CD4-positive, alpha-beta T cell (primary cell): ENCODE measurements around the gene MIOS. TPM values are rescaled to one million over a fixed set of nuclear protein-coding genes. Genes with fewer than 3 reads are reported as not detected.

Source experiments
- ATAC-seq: fragments of 200-7000 bp; cut with Tn5 transposase; one replicate; pipeline ENCODE4 v1.10.0; 2022; ENCODE audit warnings: mild to moderate bottlenecking; ENCODE audit not compliant: poor library complexity
- CTCF ChIA-PET: fragments of 350-600 bp; sonication (Branson Sonifier 250); formaldehyde crosslinking; loops from one replicate; lab custom pipeline; 2021; ENCODE audit warnings: antibody characterized with exemption, inconsistent platforms; lab: Charles Lee
- POLR2A ChIA-PET: fragments of 350-600 bp; sonication (Branson Sonifier 250); formaldehyde crosslinking; loops from one replicate; lab custom pipeline; 2021; ENCODE audit warnings: antibody characterized with exemption, inconsistent platforms; lab: Charles Lee
- DNase-seq, 14 experiments: peaks; one replicate each; pipeline ENCODE4 v3.0.0-alpha.2; 2013 to 2020; ENCODE audit warnings: mixed read lengths in 2 of 14
- H3K27ac ChIP-seq, 2 donors: one replicate each; pipeline versions ENCODE4 v1.5.1 to v1.7.0; 2013; ENCODE audit warnings: low read length in 2 of 2, low read depth in 1 of 2, mild to moderate bottlenecking in 1 of 2
- H3K27me3 ChIP-seq, 2 experiments: 1 replicate in 1 of 2; 2 replicates in 1 of 2; pipeline versions ENCODE4 v1.6.1 to v1.7.0; 2013; ENCODE audit warnings: low read length in 2 of 2, control low read depth in 1 of 2, mild to moderate bottlenecking in 1 of 2, moderate library complexity in 1 of 2; ENCODE audit not compliant: insufficient read depth in 2 of 2, control insufficient read depth in 1 of 2
- H3K36me3 ChIP-seq: one replicate; pipeline ENCODE4 v1.6.1; 2013; ENCODE audit warnings: low read length, control low read depth; ENCODE audit not compliant: insufficient read depth
- H3K4me1 ChIP-seq: one replicate; pipeline ENCODE4 v1.6.1; 2013; ENCODE audit warnings: low read length, control low read depth; ENCODE audit not compliant: insufficient read depth
- H3K4me3 ChIP-seq: one replicate; pipeline ENCODE4 v1.5.1; 2013; ENCODE audit warnings: mild to moderate bottlenecking, low read length, moderate library complexity
- H3K9me3 ChIP-seq, 2 experiments: 1 replicate in 1 of 2; 2 replicates in 1 of 2; pipeline versions ENCODE4 v1.6.1 to v1.7.0; 2013; ENCODE audit warnings: low read length in 2 of 2, mild to moderate bottlenecking in 2 of 2, control low read depth in 1 of 2, moderate library complexity in 1 of 2; ENCODE audit not compliant: control insufficient read depth in 1 of 2, insufficient read depth in 1 of 2
- H3K27ac Mint-ChIP-seq: one replicate; pipeline ENCODE4 v1.8.0; 2020; ENCODE audit warnings: mixed read lengths
- H3K27me3 Mint-ChIP-seq: one replicate; pipeline ENCODE4 v1.8.0; 2021; ENCODE audit warnings: mixed read lengths
- H3K36me3 Mint-ChIP-seq: one replicate; pipeline ENCODE4 v1.8.0; 2021; ENCODE audit warnings: low read depth, mixed read lengths
- H3K4me1 Mint-ChIP-seq: one replicate; pipeline ENCODE4 v1.8.0; 2021; ENCODE audit warnings: low read depth, mixed read lengths
- H3K4me3 Mint-ChIP-seq: one replicate; pipeline ENCODE4 v1.8.0; 2020; ENCODE audit warnings: mild to moderate bottlenecking, mixed read lengths
- H3K9me3 Mint-ChIP-seq: one replicate; pipeline ENCODE4 v1.8.0; 2020; ENCODE audit warnings: mixed read lengths
- CTCF ChIP-seq: fragments of 200-600 bp; IDR thresholded peaks from one replicate; pipeline ENCODE4 v1.8.0; 2022; ENCODE audit warnings: antibody characterized with exemption, mild to moderate bottlenecking
- intact Hi-C, 2 experiments: fragments of 100-400 bp; cut with DNase I in 1 of 2; cut with micrococcal nuclease in 1 of 2; formaldehyde crosslinking; loops; one replicate each; pipeline versions ENCODE4 v1.15.1 to v1.9.0; 2023 to 2025; cut with DNase I, micrococcal nuclease
- total RNA-seq, 174 experiments: library from RNA in 2 of 174; stranded (reverse) in 2 of 174; gene quantifications; one replicate each; pipeline ENCODE4 v1.2.3 and lab custom pipeline; 2021 to 2026

Gene MIOS
- total RNA-seq, 2 experiments from 2014 or later, result 30.8 to 33.3 TPM

- ATAC-seq (no peak), DNase-seq (no peak)
- no peak for TF ChIP-seq CTCF
- Histone ChIP-seq H3K4me1 (no peaks in the 10 kb centered on the region), H3K4me3 (no peak overlapping the region), H3K27me3 (no peaks in the 10 kb centered on the region), H3K9me3 (no peaks in the 10 kb centered on the region), H3K27ac (no peak overlapping the region), H3K36me3 (no peaks in the 10 kb centered on the region)
- ChIA-PET POLR2A (no interaction called here), CTCF (no interaction called here)
- no peaks in the 10 kb centered on the region for H3K9me3 Mint-ChIP-seq
- H3K27ac Mint-ChIP-seq, result no peak overlapping the region
- no peaks in the 10 kb centered on the region for H3K4me1 Mint-ChIP-seq
- no peaks in the 10 kb centered on the region for H3K27me3 Mint-ChIP-seq
- intact Hi-C loops, result no loop called here
- H3K4me3 Mint-ChIP-seq, result no peak overlapping the region
- no peaks in the 10 kb centered on the region for H3K36me3 Mint-ChIP-seq
Measured at GRCh38 chr7:7519528-7519927, 47.2 kb upstream of the MIOS start.

GRCh38 chr7:7521259-7521658 lies 45.4 kb upstream of the MIOS start:
- no peaks in the 10 kb centered on the region for H3K27me3 ChIP-seq
- ATAC-seq (no peak), DNase-seq (no peak)
- H3K27ac ChIP-seq, result no peak overlapping the region
- no peaks in the 10 kb centered on the region for H3K9me3 Mint-ChIP-seq
- no peaks in the 10 kb centered on the region for H3K36me3 ChIP-seq
- no peak for TF ChIP-seq CTCF
- ChIA-PET CTCF (no interaction called here), POLR2A (no interaction called here)
- intact Hi-C loops, result no loop called here
- no peak overlapping the region for H3K4me3 ChIP-seq
- H3K4me1 ChIP-seq, result no peaks in the 10 kb centered on the region
- no peaks in the 10 kb centered on the region for H3K36me3 Mint-ChIP-seq
- no peaks in the 10 kb centered on the region for H3K27me3 Mint-ChIP-seq
- no peaks in the 10 kb centered on the region for H3K4me1 Mint-ChIP-seq
- no peaks in the 10 kb centered on the region for H3K9me3 ChIP-seq
- no peak overlapping the region for H3K4me3 Mint-ChIP-seq
- H3K27ac Mint-ChIP-seq, result no peak overlapping the region

GRCh38 chr7:7522421-7522820 lies 44.3 kb upstream of the MIOS start:
- no peak for TF ChIP-seq CTCF
- Mint-ChIP-seq H3K4me1 (no peaks in the 10 kb centered on the region), H3K27me3 (no peaks in the 10 kb centered on the region), H3K27ac (no peak overlapping the region), H3K4me3 (no peak overlapping the region), H3K9me3 (no peaks in the 10 kb centered on the region), H3K36me3 (no peaks in the 10 kb centered on the region)
- Histone ChIP-seq H3K4me3 (no peak overlapping the region), H3K4me1 (no peaks in the 10 kb centered on the region), H3K36me3 (no peaks in the 10 kb centered on the region), H3K27me3 (no peaks in the 10 kb centered on the region), H3K9me3 (no peaks in the 10 kb centered on the region), H3K27ac (no peak overlapping the region)
- ATAC-seq, result no peak
- no peak for DNase-seq
- ChIA-PET CTCF (interaction anchor here (0.7 kb wide), 1 partner anchor 486 kb away, joined by 4 read pairs; no protein-coding TSS in a partner anchor), POLR2A (no interaction called here)
- intact Hi-C loops, result no loop called here
